Measurements from ENCODE around the gene LSM12.
"Not testable (repeated sequence)": the region's sequence is repeated elsewhere in the genome, so short reads cannot be mapped to it uniquely, and the experiment has no call there.

LSM12 gene

GRCh38 chr17:44044071-44044470, 22.4 kb downstream of the LSM12 start:
- no peak for DNase-seq (ENCODE audit: low spot score)

- no peak for DNase-seq (ENCODE audit: low spot score)
Measured at GRCh38 chr17:44043272-44043696, 23.2 kb downstream of the LSM12 start.

GRCh38 chr17:44039829-44040635, 26.4 kb downstream of the LSM12 start:
- DNase-seq (ENCODE audit: low spot score) = no peak

GRCh38 chr17:44038604-44039011, 27.9 kb downstream of the LSM12 start:
- no peak for DNase-seq (ENCODE audit: low spot score)

GRCh38 chr17:44037471-44037870, 29.0 kb downstream of the LSM12 start:
- no peak for DNase-seq (ENCODE audit: low spot score)

- not testable (repeated sequence) for DNase-seq (ENCODE audit: low spot score)
Measured at GRCh38 chr17:44034688-44035087, 31.8 kb downstream of the LSM12 start.

GRCh38 chr17:44033861-44034408, 32.5 kb downstream of the LSM12 start:
- no peak for DNase-seq (ENCODE audit: low spot score)

GRCh38 chr17:44030482-44030881, 36.0 kb downstream of the LSM12 start:
- DNase-seq (ENCODE audit: low spot score) = no peak

- DNase-seq (ENCODE audit: low spot score) = no peak
Measured at GRCh38 chr17:44029736-44030135, 36.7 kb downstream of the LSM12 start.

- DNase-seq (ENCODE audit: low spot score) = no peak
Measured at GRCh38 chr17:44024853-44025252, 41.6 kb downstream of the LSM12 start.

- DNase-seq (ENCODE audit: low spot score) = no peak
Measured at GRCh38 chr17:44024271-44024663, 42.2 kb downstream of the LSM12 start.

- DNase-seq (ENCODE audit: low spot score) = no peak
Measured at GRCh38 chr17:44023545-44024270, 42.8 kb downstream of the LSM12 start.

GRCh38 chr17:44022246-44022645, 44.2 kb downstream of the LSM12 start:
- no peak for DNase-seq (ENCODE audit: low spot score)

GRCh38 chr17:44021227-44021626, 45.2 kb downstream of the LSM12 start:
- DNase-seq (ENCODE audit: low spot score) = not testable (repeated sequence)

GRCh38 chr17:44014437-44015172, 51.9 kb downstream of the LSM12 start, which contains the start of gene TMEM101:
TSS of gene TMEM101 (minus strand) at chr17:44014963. CDS start at chr17:44014952, 11 bp downstream.
- DNase-seq (ENCODE audit: low spot score) = peak; percentile 96

- no peak for DNase-seq (ENCODE audit: low spot score)
Measured at GRCh38 chr17:44014133-44014436, 52.4 kb downstream of the LSM12 start.

- DNase-seq (ENCODE audit: low spot score) = no peak
Measured at GRCh38 chr17:44012874-44013273, 53.6 kb downstream of the LSM12 start.

GRCh38 chr17:44012391-44012790, 54.1 kb downstream of the LSM12 start:
- DNase-seq (ENCODE audit: low spot score) = no peak

- no peak for DNase-seq (ENCODE audit: low spot score)
Measured at GRCh38 chr17:44011876-44012275, 54.6 kb downstream of the LSM12 start.

GRCh38 chr17:44010966-44011647, 55.4 kb downstream of the LSM12 start:
- no peak for DNase-seq (ENCODE audit: low spot score)

GRCh38 chr17:44008205-44008909, 58.1 kb downstream of the LSM12 start:
- DNase-seq (ENCODE audit: low spot score) = no peak
